Liver (tissue), 9 donors: ENCODE results near the gene TTYH1. TPM values are rescaled to one million over a fixed set of nuclear protein-coding genes. Genes with fewer than 3 reads are reported as not detected.

Source experiments
- DNase-seq: peaks from one replicate; pipeline ENCODE4 v3.0.0-alpha.2; 2017; ENCODE audit warnings: low spot score
- H3K27ac ChIP-seq, 2 donors: one replicate each; pipeline ENCODE4 v1.7.0; 2013; ENCODE audit warnings: inconsistent platforms in 2 of 2, low read length in 2 of 2, control low read depth in 1 of 2, low read depth in 1 of 2, mild to moderate bottlenecking in 1 of 2
- H3K27me3 ChIP-seq, 4 donors: one replicate each; pipeline versions ENCODE4 v1.6.1 to v1.7.0; 2013; ENCODE audit warnings: low read length in 3 of 4, inconsistent platforms in 1 of 4, mild to moderate bottlenecking in 1 of 4, moderate library complexity in 1 of 4; ENCODE audit not compliant: control insufficient read depth in 4 of 4, insufficient read depth in 4 of 4
- H3K36me3 ChIP-seq, 4 donors: one replicate each; pipeline versions ENCODE4 v1.6.1 to v1.7.0; 2013; ENCODE audit warnings: low read length in 3 of 4, mild to moderate bottlenecking in 3 of 4, low read depth in 1 of 4, moderate library complexity in 1 of 4; ENCODE audit not compliant: control insufficient read depth in 4 of 4, insufficient read depth in 3 of 4
- H3K4me1 ChIP-seq, 4 donors: one replicate each; pipeline versions ENCODE4 v1.6.1 to v1.7.0; 2013; ENCODE audit warnings: low read length in 3 of 4, mild to moderate bottlenecking in 3 of 4, moderate library complexity in 1 of 4; ENCODE audit not compliant: control insufficient read depth in 4 of 4, insufficient read depth in 4 of 4
- H3K4me3 ChIP-seq, 3 donors: one replicate each; pipeline versions ENCODE4 v1.6.1 to v1.7.0; 2013; ENCODE audit warnings: low read length in 3 of 3, control low read depth in 1 of 3, low read depth in 1 of 3, mild to moderate bottlenecking in 1 of 3
- H3K9ac ChIP-seq, 2 donors: one replicate each; pipeline ENCODE4 v1.7.0; 2013; ENCODE audit warnings: low read length in 2 of 2, mild to moderate bottlenecking in 2 of 2, moderate library complexity in 2 of 2, control low read depth in 1 of 2, low read depth in 1 of 2
- H3K9me3 ChIP-seq, 4 donors: one replicate each; pipeline versions ENCODE4 v1.6.1 to v1.7.0; 2013; ENCODE audit warnings: low read length in 3 of 4; ENCODE audit not compliant: control insufficient read depth in 4 of 4
- ATF3 ChIP-seq: IDR thresholded peaks from 2 replicates; pipeline ENCODE4 v1.6.1; 2016; ENCODE audit warnings: antibody characterized with exemption
- FOXA1 ChIP-seq: IDR thresholded peaks from 2 replicates; pipeline ENCODE4 v1.6.1; 2016; ENCODE audit warnings: antibody characterized with exemption
- FOXA2 ChIP-seq: IDR thresholded peaks from 2 replicates; pipeline ENCODE4 v1.6.1; 2016; ENCODE audit warnings: antibody characterized with exemption
- GABPA ChIP-seq, 2 donors: IDR thresholded peaks in 1 of 2; conservative IDR thresholded peaks in 1 of 2; 2 replicates each; pipeline ENCODE4 v1.6.1; 2016; ENCODE audit warnings: antibody characterized with exemption in 2 of 2, mild to moderate bottlenecking in 1 of 2, moderate library complexity in 1 of 2
- HNF4A ChIP-seq, 2 donors: conservative IDR thresholded peaks; 2 replicates each; pipeline ENCODE4 v1.6.1; 2016; ENCODE audit warnings: antibody characterized with exemption in 2 of 2, mild to moderate bottlenecking in 2 of 2
- MAX ChIP-seq: IDR thresholded peaks from 2 replicates; pipeline ENCODE4 v1.6.1; 2016; ENCODE audit warnings: antibody characterized with exemption
- RAD21 ChIP-seq, 2 donors: IDR thresholded peaks; 2 replicates each; pipeline ENCODE4 v1.6.1; 2016; ENCODE audit warnings: antibody characterized with exemption in 2 of 2, mild to moderate bottlenecking in 2 of 2
- RXRA ChIP-seq, 2 donors: IDR thresholded peaks; 2 replicates each; pipeline ENCODE4 v1.6.1; 2017 to 2018; ENCODE audit warnings: antibody characterized with exemption in 2 of 2, mild to moderate bottlenecking in 1 of 2
- SP1 ChIP-seq: IDR thresholded peaks from 2 replicates; pipeline ENCODE4 v1.6.1; 2018; ENCODE audit warnings: antibody characterized with exemption, mild to moderate bottlenecking
- YY1 ChIP-seq: IDR thresholded peaks from 2 replicates; pipeline ENCODE4 v1.6.1; 2016; ENCODE audit warnings: antibody characterized with exemption, mild to moderate bottlenecking
- WGBS: extraction: QIAGEN DNeasy Blood & Tissue Kit; methylation state at CpG from one replicate; pipeline ENCODE4 v1.1.7; 2013; 5-methylcytosine and 5-hydroxymethylcytosine counted together
- polyA plus RNA-seq, 2 donors: library from polyadenylated mRNA; stranded (reverse) in 1 of 2; unstranded in 1 of 2; fragments of 200-250 nt in 1 of 2; fragments of >200 nt in 1 of 2; fragmentation: Nextera tagmentation in 1 of 2; extraction: Ambion mirVana in 1 of 2; gene quantifications; one replicate each; pipeline versions ENCODE4 v1.2.1 to v1.2.3, GENCODE V29; 2013 to 2015
- total RNA-seq, 2 donors: library from RNA; depleted of rRNA; stranded (reverse); fragments of >200 nt; gene quantifications; one replicate each; pipeline ENCODE4 v1.2.3, GENCODE V29; 2014
- TF ChIP-seq, protein P1 (sequence below): IDR thresholded peaks from 2 replicates; pipeline ENCODE4 v1.6.1; 2016; ENCODE audit warnings: antibody characterized with exemption
- TF ChIP-seq, protein P2 (sequence below): fragments of 150-350 bp; IDR thresholded peaks from 2 replicates; pipeline ENCODE4 v1.5.1; 2017; ENCODE audit warnings: improper control_type of control experiment, low read depth, low read length; ENCODE audit not compliant: missing input control
- donor health status: healthy.
- donor health status: healthy.
- donor health status: healthy.
- donor health status: healthy.
- donor health status: healthy.

TTYH1 gene
- total and polyA plus RNA-seq, 4 donors, result 0.28 to 1.1 (median 0.61) TPM

- no peak for TF ChIP-seq SP1
- TF ChIP-seq MAX, result no peak
- no peak for TF ChIP-seq RAD21 (IDR thresholded peaks at IDR 0.05)
- TF ChIP-seq, protein P1, sequence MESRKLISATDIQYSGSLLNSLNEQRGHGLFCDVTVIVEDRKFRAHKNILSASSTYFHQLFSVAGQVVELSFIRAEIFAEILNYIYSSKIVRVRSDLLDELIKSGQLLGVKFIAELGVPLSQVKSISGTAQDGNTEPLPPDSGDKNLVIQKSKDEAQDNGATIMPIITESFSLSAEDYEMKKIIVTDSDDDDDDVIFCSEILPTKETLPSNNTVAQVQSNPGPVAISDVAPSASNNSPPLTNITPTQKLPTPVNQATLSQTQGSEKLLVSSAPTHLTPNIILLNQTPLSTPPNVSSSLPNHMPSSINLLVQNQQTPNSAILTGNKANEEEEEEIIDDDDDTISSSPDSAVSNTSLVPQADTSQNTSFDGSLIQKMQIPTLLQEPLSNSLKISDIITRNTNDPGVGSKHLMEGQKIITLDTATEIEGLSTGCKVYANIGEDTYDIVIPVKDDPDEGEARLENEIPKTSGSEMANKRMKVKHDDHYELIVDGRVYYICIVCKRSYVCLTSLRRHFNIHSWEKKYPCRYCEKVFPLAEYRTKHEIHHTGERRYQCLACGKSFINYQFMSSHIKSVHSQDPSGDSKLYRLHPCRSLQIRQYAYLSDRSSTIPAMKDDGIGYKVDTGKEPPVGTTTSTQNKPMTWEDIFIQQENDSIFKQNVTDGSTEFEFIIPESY, result no peak
- no peak for TF ChIP-seq GABPA (IDR thresholded peaks at IDR 0.05 in 1 of 2, conservative IDR thresholded peaks at IDR 0.05 in 1 of 2)
- TF ChIP-seq FOXA1, result no peak
- no peak for TF ChIP-seq ATF3
- no peak for TF ChIP-seq RXRA (IDR thresholded peaks at IDR 0.05)
- TF ChIP-seq, protein P2, sequence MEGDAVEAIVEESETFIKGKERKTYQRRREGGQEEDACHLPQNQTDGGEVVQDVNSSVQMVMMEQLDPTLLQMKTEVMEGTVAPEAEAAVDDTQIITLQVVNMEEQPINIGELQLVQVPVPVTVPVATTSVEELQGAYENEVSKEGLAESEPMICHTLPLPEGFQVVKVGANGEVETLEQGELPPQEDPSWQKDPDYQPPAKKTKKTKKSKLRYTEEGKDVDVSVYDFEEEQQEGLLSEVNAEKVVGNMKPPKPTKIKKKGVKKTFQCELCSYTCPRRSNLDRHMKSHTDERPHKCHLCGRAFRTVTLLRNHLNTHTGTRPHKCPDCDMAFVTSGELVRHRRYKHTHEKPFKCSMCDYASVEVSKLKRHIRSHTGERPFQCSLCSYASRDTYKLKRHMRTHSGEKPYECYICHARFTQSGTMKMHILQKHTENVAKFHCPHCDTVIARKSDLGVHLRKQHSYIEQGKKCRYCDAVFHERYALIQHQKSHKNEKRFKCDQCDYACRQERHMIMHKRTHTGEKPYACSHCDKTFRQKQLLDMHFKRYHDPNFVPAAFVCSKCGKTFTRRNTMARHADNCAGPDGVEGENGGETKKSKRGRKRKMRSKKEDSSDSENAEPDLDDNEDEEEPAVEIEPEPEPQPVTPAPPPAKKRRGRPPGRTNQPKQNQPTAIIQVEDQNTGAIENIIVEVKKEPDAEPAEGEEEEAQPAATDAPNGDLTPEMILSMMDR, result no peak
- TF ChIP-seq HNF4A (conservative IDR thresholded peaks at IDR 0.05), result no peak
- H3K36me3 ChIP-seq, result no peaks in the 10 kb centered on the region
- no peak overlapping the region for H3K4me3 ChIP-seq
- no peak overlapping the region for H3K9ac ChIP-seq
- no peak for DNase-seq
- WGBS, result 55% methylated on average over 13 of the region's 13 CpGs
- no peak overlapping the region for H3K27ac ChIP-seq
- peaks cover 0 to 5% (median 2%) of the 10 kb centered on the region in 4 donors for H3K27me3 ChIP-seq
- H3K9me3 ChIP-seq, result no peaks in the 10 kb centered on the region
- H3K4me1 ChIP-seq, result peaks cover 2 to 11% (median 8%) of the 10 kb centered on the region in 4 donors
Measured at GRCh38 chr19:54429545-54430227, 14.4 kb downstream of the TTYH1 start.

DNA sequence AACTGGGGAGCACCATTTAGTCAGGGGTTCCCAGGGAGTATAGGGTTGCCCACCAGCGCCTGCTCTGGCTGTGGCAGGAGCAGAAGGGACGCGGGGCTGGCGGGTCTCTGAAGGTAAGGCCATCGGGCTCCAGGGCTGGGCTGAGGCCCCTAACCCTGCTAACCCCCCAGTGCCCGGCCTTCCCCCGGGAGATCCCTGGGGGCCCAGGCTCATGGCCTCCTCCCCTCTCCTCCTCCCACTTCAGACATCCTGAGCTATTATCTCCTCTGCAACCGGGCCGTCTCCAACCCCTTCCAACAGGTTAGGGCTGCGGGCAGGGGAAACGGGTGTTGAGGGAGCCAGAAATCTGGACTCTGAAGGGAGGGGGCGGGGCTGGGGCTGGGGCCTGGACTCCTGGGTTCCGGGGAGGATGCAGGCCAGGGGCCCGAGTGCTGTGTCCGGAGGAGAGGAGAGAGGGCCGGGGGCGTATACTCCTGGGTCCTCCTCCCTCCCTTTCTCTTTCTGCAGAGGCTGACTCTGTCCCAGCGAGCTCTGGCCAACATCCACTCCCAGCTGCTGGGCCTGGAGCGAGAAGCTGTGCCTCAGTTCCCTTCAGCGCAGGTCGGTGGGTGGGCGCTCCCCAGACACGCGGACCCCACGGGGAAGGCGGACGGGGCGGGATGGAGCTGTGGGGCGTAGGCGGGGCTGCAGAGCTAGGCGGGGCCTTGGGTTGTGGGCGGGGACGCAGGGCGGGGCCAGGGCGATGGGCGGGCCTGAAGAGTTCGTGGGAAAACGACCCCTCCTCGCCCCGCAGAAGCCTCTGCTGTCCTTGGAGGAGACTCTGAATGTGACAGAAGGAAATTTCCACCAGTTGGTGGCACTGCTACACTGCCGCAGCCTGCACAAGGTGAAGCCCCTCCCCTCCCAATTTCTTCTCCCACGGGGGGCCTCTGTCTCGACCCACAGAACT, 15.3 kb downstream of the TTYH1 start:
- Histone ChIP-seq H3K4me3 (peak overlapping the region in 1 of 3 donors; percentile 9), H3K36me3 (no peaks in the 10 kb centered on the region), H3K27me3 (peaks cover 0 to 5% (median 2%) of the 10 kb centered on the region in 4 donors), H3K27ac (no peak overlapping the region), H3K4me1 (peaks cover 2 to 13% (median 11%) of the 10 kb centered on the region in 4 donors), H3K9me3 (no peaks in the 10 kb centered on the region), H3K9ac (no peak overlapping the region)
- peak; percentile 61 for DNase-seq
- 9% methylated on average over 43 of the region's 43 CpGs for WGBS
- no peak for TF ChIP-seq MAX
- no peak for TF ChIP-seq YY1
- no peak for TF ChIP-seq FOXA2
- TF ChIP-seq RAD21 (IDR thresholded peaks at IDR 0.05), result peak in 1 of 2 donors; percentile 12
